Stimulated activated CD4-positive, alpha-beta T cell treated with anti-CD3 and anti-CD28 coated beads, Interleukin-2, amount 100 ng/mL, for 24 hours (primary cell): ENCODE measurements around the gene UBE2G2.

ENCODE experiments used
- DNase-seq, 2 donors: peaks; one replicate each; pipeline ENCODE4 v3.0.0-alpha.2; 2020

The UBE2G2 gene

DNA sequence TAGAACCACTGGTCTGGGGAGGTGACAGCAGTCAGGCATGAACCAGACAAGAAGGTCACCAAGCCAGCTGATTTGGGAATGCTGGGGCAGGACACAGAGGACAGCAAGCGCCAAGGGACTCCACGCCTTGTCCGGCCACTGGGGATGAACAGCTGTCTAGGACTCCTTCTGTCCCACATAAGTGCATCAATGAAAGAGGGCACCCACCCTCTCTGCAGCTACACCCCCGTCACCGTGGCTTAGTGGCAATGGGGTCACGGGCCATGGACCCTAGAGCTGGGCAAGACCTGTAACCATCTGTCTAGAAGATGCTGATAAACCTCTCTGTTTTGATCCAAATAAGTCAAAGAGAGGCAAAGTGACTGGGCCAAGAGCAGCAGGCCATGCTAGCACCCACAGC is 16.8 kb downstream of the UBE2G2 start:
- DNase-seq, result no peak

- no peak for DNase-seq
Measured at GRCh38 chr21:44783020-44783696, 18.5 kb downstream of the UBE2G2 start.

DNA sequence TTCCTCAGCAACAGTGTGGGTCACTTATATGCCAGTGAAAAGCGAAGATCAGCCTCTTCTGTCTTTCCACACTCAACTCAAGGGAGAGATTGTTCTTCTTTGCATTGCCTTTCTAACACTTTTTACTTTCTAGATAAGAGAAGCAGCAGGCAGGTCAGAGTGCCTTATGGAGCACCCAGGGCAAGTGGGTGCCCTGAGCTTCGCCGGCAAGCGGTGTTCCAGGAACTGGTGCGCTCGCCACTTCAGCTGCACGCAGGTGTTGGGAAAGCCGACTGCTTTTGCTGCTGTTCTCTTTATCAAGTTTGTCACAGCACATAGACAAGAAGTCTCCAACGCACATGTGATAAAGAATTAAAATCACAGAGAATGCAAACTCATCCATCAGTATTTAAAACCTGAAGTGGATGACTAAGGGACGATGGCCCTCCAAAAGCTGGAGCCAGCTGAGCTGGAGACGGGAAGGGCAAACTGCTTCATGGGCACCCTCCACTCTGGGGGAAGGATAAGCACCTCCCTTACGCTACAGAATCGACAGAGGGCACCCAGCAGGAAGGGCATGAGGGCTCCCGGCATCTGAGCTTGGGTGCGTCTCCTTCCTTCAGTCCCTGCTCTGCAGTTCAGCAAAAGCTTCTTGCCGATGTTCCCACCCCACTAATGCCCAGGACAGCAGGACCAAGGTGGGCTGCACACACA is 20.7 kb downstream of the UBE2G2 start:
- DNase-seq, result no peak

DNA sequence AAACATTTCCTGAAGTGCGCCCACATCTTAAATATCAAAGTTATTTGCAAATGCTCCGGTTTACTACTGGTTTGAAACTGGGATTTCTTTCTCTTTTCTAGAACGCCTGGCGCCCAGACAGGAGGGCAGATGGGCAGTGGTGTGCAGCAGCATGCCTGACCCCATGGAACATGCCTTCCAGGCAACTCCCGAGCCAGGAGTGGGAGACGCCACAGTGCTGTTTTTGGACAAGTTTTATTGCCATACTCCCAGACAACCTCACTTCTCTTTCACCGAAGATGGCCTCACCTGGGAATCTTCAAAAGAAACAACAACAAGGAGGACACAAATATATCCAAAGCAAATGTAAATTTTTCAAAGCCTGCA is 21.5 kb downstream of the UBE2G2 start:
- no peak for DNase-seq

DNA sequence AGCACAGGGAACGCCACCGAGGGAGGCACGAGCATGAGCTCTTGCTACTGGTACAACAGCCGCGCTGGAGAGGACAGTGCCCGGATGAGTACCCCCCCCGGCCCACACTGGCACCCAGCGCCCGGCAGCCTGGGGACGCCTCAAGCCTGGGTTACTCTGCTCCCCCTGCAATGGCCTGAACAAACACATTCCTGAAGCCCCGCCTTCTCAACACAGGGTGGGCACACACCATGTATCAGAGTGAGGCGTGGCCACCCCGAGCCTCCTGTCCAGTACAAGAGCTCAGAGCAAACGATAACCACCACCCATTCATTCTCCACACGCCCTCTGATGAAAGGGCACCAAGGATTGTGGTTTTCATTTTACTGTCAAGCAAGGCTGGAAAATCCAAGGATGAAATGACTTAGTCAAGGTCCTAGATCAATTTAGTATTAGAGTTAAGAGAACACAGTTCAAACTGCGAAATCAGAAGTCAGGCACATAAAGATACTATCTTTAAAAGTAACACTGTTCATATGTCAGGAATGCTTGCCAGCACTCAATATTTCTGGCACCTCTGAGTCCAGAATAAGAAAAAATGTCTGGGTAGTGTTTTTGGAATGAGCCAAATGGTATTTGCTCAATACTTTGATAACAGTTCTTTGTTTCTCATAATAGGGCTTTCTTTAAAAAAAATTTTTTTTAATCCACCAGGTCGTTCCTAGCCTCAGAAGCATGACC is 22.0 kb downstream of the UBE2G2 start:
- DNase-seq, result no peak

DNA sequence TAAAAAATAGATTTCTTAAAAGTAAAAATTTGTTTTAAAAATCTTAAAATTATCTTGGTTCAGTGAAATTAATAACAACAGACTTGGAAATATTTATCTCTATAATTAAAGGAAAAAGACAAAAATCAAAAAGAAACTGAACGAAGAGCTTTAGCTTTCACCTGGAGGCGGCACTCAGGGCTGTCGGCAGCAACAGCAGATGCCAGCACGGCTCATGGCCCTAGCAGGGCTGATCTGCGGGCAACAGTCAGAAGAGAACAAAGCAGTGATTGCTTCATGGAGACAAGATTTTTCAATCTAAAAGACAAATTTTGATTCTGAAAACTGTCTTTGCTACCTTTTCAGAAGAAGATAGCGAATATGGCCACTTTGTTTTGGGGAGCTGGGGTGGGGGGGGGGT is 22.6 kb downstream of the UBE2G2 start:
- DNase-seq, result no peak

GRCh38 chr21:44778499-44778911 is 23.1 kb downstream of the UBE2G2 start:
- DNase-seq, result no peak

GRCh38 chr21:44778094-44778493 is 23.5 kb downstream of the UBE2G2 start:
- DNase-seq, result no peak

GRCh38 chr21:44774972-44775371 is 26.6 kb downstream of the UBE2G2 start:
- no peak for DNase-seq

GRCh38 chr21:44773291-44773932 is 28.2 kb downstream of the UBE2G2 start:
- no peak for DNase-seq

GRCh38 chr21:44771896-44772525 is 29.6 kb downstream of the UBE2G2 start:
- no peak for DNase-seq

DNA sequence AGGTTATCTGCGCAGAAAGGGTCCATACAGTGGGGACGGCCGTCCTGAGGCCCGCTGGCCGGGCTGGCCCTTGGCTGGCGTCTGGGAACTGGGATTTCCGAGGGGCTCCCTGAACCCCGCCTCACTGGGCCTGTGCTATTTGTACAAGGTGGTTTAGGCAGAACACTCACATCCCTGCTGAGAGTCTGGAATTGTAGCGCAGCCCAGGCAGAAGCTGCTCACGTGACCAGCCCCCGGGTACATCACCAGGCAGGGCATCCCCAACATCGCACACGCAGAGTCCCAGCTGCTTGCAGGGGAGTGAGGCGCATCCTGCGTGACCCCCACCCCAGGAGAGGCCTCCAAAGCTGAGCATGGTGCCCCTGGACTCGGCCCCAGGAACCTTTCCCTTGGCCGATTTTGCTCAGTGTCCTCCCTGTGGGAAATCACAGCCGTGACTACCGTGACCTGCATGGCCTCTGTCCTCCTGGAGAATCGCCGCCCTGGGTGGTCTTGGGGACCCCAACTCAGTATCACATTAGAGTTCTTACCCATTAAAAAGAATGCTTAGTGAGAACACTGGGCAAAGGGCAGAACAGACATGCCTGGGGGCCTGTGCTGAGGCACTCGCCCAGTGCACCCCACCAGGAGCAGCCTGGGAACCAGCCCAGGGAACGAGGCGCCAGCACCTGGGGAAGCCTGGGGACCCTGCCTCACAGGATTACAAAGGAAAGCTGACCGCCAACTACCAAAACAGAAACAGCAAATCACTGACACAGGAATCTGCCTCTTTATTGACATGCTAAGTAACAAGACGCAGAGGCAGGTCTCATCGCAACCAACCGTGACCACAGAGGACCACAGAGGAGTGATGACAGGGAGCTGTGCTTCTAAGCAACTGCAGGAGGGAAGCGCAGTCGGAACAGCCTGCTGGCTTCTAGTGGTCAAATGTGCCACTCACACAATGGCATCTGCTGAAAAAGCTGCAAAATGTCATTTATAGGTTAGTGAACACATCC is 33.5 kb downstream of the UBE2G2 start:
- DNase-seq, result no peak

GRCh38 chr21:44766818-44767354 is 34.7 kb downstream of the UBE2G2 start:
- DNase-seq, result no peak

DNA sequence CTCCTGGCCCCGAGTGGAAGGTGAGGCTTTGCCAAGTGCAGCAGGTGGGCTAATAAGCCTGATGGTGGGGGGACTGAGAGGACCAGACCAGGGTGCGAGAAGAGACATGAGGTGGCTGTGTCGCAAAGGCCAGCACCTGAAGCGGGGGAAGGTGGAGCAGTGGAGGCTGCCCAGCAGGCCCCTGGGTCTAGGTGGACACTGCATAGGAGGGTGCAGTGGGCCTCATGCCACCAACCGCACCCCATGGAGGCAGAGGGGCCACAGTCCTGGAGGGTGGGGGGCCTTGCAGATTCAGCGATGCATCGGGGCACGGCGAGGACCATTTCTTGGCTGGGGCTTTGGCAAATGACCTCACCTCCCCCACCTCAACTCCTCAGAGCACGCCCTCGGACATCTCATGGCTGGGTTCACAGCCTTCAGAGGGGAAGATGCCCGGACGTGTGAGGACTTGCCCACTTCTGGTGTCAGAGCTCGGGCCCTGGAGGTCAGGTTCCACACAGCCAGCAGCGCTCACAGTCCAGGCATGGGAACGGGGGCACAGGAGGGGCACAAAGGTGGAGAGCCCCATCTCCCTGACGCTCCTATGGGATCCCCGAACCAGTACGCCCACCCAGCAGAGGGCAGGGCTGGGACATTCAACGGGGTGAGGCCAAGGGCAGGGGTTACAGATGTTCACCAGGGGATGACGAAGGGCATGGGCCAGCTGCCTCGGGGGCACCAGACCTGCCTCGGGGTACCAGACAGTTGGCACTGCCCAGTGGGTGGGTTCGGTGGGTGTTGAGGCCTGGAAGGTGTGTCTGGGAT is 35.4 kb downstream of the UBE2G2 start:
- no peak for DNase-seq

- no peak for DNase-seq
Measured at GRCh38 chr21:44765231-44766013, 36.2 kb downstream of the UBE2G2 start.

- DNase-seq, result no peak
Measured at GRCh38 chr21:44764319-44765230, 37.0 kb downstream of the UBE2G2 start.

- no peak for DNase-seq
Measured at GRCh38 chr21:44763451-44764318, 37.9 kb downstream of the UBE2G2 start.

DNA sequence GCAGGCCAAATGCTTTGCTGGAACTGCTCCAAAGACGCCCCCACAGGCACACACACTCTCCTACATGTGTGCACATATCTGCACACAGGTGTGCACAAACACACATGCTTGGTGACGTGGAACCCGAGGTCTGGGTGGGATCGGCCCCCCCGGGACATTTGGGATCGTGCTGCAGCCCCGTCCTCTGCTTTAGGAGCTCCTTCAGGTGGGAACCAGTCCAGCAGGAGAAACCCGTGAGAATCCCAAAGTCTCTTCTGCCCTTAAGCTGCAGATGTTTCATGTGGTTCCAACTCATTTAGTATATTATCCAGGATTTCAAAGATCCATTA is 38.6 kb downstream of the UBE2G2 start:
- DNase-seq, result no peak
